ENCODE results near the gene KY.

DNA sequence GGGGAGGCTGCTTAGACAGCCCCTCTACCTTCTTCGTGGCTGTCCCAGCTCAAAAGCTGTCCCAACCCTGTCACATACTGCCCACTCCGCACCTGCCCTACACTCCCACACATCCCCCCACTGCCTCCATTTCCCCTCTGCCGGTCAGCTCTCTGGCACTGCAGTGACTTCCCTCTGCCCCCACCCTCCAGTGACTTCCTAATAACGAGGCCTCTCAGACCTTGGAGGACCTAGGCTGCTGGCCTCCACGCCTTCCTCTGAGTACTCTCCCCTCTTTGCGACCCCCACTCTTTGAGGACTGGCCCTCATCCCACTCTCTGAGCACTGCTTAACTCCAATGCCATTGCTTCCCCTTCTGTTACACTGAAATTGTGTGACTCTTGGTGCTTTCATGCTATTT, 45.3 kb downstream of the KY start:
- TF ChIP-seq, protein P1, sequence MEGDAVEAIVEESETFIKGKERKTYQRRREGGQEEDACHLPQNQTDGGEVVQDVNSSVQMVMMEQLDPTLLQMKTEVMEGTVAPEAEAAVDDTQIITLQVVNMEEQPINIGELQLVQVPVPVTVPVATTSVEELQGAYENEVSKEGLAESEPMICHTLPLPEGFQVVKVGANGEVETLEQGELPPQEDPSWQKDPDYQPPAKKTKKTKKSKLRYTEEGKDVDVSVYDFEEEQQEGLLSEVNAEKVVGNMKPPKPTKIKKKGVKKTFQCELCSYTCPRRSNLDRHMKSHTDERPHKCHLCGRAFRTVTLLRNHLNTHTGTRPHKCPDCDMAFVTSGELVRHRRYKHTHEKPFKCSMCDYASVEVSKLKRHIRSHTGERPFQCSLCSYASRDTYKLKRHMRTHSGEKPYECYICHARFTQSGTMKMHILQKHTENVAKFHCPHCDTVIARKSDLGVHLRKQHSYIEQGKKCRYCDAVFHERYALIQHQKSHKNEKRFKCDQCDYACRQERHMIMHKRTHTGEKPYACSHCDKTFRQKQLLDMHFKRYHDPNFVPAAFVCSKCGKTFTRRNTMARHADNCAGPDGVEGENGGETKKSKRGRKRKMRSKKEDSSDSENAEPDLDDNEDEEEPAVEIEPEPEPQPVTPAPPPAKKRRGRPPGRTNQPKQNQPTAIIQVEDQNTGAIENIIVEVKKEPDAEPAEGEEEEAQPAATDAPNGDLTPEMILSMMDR (IDR thresholded peaks at IDR 0.05; ENCODE audit: low read depth, low read length, poor library complexity, severe bottlenecking): no peak
- TF ChIP-seq EZH2phosphoT487 (IDR thresholded peaks at IDR 0.05; ENCODE audit: borderline replicate concordance, low read length): no peak

Data from DOHH2 (cell line).